ENCODE results near the gene PLCD4. TPM values are rescaled to one million over a fixed set of nuclear protein-coding genes. Genes with fewer than 3 reads are reported as not detected.

Gene PLCD4
- total RNA-seq, 1 donor from 2014 or later, result 0.37 TPM

GRCh38 chr2:218679119-218679518 lies 71.4 kb downstream of the PLCD4 start:
- Mint-ChIP-seq H3K4me1 (no peaks in the 10 kb centered on the region), H3K9me3 (no peaks in the 10 kb centered on the region), H3K4me3 (no peak overlapping the region), H3K27ac (ENCODE audit: unreplicated experiment) (peak overlapping the region; percentile 2), H3K36me3 (ENCODE audit: low read depth) (peaks cover 2% of the 10 kb centered on the region), H3K27me3 (ENCODE audit: low read depth) (no peaks in the 10 kb centered on the region)
- DNase-seq (ENCODE audit: low read depth, low spot score), result no peak
- TF ChIP-seq CTCF (conservative IDR thresholded peaks at IDR 0.05), result no peak

GRCh38 chr2:218680061-218680460 lies 72.4 kb downstream of the PLCD4 start:
- Mint-ChIP-seq H3K9me3 (no peaks in the 10 kb centered on the region), H3K27ac (ENCODE audit: unreplicated experiment) (no peak overlapping the region), H3K4me1 (no peaks in the 10 kb centered on the region), H3K27me3 (ENCODE audit: low read depth) (no peaks in the 10 kb centered on the region), H3K4me3 (no peak overlapping the region), H3K36me3 (ENCODE audit: low read depth) (peaks cover 2% of the 10 kb centered on the region)
- TF ChIP-seq CTCF (conservative IDR thresholded peaks at IDR 0.05), result no peak
- no peak for DNase-seq (ENCODE audit: low read depth, low spot score)

Other genes with a start within 250 kb of the PLCD4 start
- 0.09 TPM in 1 of 2 replicates, not detected in the other for gene SLC11A1, start 225.6 kb upstream of the PLCD4 start, total RNA-seq
- 46.4 TPM in 2 replicates for gene CTDSP1, start 208.0 kb upstream of the PLCD4 start, total RNA-seq
- gene VIL1, start 188.8 kb upstream of the PLCD4 start, total RNA-seq, result not detected in 2 replicates
- gene USP37, start 39.5 kb upstream of the PLCD4 start, total RNA-seq, result 27.0 and 29.1 TPM in 2 replicates
- 89.2 and 93.5 TPM in 2 replicates for gene CNOT9, start 39.1 kb upstream of the PLCD4 start, total RNA-seq
- 50.0 and 58.2 TPM in 2 replicates for gene ZNF142, start 51.7 kb downstream of the PLCD4 start, total RNA-seq
- 41.7 and 45.2 TPM in 2 replicates for gene BCS1L, start 51.8 kb downstream of the PLCD4 start, total RNA-seq
- gene RNF25, start 64.1 kb downstream of the PLCD4 start, total RNA-seq, result 35.6 and 39.2 TPM in 2 replicates
- 77.0 and 78.7 TPM in 2 replicates for gene STK36, start 64.2 kb downstream of the PLCD4 start, total RNA-seq
- 116 and 123 TPM in 2 replicates for gene TTLL4, start 102.9 kb downstream of the PLCD4 start, total RNA-seq
- gene CYP27A1, start 174.2 kb downstream of the PLCD4 start, total RNA-seq, result 3.2 and 4.8 TPM in 2 replicates
- gene PRKAG3, start 223.9 kb downstream of the PLCD4 start, total RNA-seq, result not detected in 2 replicates